HG02763 (cell line): Measurements from ENCODE around the gene IGFBP2.

Experiments
- ATAC-seq: cut with Tn5 transposase; IDR thresholded peaks from one replicate; pipeline ENCODE4 v1.9.1; 2021; ENCODE audit warnings: mild to moderate bottlenecking, moderate library complexity; ENCODE audit not compliant: unreplicated experiment

IGFBP2 gene

DNA sequence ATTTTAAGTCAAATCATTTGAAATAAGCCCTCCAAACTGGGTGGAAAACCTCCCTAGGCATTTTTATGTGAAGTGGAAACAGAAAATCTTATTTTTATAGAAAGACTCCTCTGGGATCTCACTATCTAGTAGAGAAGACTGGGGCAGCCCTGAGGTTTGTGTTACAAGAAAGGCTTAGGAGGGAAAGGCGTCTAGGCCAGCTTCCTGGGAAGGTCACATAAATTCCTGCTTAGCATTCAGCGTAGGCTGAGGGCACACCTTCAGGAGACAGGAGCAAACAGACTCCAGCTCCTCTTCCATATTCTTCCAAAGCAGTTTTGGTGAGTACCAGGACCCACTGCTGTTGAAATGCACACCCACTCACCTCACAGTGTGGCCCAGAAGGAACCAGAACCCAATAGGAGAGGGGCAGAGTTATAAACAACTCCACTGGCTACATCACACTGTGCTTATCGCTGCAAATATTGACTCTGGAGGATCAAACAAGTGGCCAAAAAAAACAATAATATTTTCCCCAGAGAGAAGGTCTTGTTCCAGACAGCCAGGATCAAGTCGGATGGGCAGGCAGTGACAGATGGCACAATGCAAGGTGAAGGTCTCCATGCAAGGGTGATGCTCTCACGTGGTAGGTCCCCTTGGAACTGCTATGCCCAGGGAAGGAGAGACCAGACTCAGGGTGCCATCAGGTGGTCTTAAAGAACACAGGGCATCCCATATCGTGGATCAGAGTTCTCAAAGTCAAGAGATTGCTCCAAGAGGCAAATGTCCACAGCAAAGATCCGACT is 17.7 kb upstream of the IGFBP2 start:
- ATAC-seq, result no peak

DNA sequence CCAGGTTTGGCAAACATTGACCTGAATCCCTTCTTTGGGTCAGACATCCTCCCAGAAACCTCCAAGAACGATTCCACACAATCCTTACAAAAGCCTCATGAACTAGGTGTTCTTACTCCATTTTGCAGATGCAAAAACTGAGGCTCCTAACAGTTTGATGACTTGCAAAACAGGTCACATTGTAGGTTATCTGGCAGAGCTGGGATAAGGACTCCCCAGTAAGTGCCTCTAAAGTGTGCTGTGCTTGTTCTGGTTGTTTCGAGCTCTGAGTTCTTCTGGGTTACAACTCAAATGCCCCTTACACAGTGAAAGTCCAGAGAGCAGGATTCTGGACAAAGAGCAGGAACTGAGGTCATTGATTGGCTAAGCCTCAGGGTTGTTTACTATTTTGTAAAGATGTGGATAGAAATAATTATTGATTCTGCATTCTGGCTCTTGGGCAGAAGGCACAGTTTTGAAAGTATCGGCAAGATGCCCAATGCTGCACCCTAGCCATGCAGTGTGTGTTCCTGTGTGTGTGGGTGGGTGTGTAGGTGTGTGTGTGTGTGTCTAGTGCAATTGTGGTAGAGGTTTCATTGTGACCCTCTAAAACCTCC is 17.0 kb upstream of the IGFBP2 start:
- ATAC-seq, result no peak

DNA sequence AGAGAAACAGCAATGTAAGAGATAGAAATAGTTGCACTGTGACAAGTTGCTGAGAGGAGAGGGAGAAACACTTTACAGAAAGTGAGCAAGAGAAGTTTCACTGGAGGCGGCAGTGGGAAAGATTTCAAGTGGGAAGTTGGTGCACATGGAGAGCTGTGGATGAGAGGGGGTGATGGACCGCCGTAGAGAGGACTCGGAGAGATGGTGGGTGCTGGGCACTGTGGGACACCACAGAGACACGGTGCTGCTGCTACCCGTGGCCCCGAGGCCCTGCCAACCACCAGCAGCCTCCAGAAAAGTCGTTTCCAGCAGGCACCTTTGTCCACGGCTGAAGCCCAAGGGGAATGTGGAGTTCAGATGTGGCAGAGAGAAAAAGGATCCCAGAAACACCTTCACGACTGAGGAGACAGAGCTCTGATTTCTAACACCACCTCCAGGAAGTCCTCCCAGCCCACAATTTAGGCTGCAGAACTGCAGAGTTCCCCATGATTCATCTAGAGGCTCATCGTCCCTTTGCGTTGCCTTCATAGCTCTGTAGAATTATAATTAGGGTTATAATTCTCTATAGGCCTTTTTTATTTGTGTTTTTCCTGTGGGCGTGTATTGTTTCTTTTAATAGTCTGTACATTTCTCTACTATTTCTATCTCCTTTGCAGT is 15.9 kb upstream of the IGFBP2 start:
- no peak for ATAC-seq

DNA sequence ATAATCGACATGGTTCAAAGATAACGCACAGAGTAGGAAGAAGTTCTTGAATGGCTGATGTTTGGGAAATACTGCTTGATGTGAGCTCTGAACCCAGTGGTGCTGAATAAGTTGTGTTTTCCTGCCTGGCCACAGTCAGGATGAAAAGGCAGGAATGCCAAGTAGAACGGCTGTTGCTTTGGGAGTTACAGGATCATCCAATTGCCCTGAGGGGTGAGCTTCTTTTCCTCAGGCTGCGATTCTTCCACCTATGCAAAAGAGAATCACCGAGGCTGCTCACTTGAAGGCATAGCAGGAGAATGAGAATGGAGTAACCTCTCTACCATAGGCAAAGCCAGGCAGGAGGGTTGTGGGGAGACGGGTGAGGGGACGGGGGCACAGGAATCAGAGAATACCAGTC is 14.4 kb upstream of the IGFBP2 start:
- no peak for ATAC-seq

DNA sequence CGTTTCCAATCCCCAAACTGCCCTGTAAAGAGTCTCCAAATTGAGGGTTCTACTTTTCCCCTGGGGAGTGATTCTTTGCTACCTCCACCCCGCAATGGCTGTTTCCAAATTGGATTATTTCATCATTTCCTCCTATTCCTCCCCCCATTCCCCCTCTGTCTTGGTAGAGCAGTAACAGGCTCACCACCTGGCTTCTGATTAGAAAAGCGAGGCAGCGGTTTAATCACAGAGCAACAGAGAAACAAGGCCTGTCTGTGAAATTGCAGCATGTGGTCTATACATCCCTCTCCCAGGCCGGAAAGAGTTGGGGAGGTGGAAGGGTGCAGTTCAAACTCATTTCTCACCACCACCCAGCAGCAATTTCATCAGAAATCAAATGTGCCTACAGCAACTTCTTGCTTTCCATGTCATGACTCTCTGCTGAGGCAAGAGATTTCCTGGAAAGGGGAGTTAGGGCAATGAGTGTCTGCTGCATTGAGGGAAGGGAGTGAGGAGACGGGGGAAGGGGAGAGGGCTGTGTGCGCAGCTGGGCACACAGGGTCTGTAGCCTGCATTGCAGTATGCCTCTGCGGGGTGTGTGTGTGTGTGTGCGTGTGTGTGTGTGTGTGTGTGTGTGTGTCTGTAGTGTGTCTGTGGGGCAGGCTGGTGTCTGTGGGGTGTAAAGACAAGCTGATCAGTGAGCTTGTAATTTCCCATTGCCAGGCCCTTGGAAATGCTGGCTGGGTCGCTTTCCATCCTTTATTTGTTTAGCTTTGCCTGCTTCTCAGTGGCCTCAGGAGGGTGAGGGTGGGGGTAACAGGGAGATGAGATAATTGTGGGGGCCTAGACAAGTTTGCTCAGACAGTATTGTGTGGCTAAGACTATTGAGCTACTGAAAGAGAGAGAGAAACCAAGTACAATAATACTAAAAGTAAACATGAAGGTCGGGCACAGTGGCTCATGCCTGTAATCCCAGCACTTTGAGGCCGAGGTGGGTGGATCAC is 13.5 kb upstream of the IGFBP2 start:
- no peak for ATAC-seq

DNA sequence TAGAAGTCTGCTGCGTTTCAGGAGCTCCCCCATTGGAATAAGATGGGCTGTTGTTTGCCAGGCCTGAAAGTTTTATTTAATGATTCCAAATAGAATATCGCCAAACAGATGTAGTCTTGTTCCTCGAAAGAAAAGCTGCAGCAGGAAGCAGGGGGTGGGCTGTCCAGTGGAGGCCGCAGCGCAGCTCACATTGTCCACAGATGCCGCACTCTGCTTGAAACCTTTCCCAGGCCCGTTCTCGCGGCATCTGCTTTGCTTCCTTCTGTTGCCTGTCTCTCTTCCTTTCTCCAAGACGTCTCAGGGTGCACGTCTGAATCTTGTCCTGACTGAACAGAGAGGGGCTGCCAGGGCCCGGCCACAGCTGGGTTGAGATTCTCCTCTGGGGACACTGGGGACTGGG is 12.4 kb upstream of the IGFBP2 start:
- no peak for ATAC-seq

DNA sequence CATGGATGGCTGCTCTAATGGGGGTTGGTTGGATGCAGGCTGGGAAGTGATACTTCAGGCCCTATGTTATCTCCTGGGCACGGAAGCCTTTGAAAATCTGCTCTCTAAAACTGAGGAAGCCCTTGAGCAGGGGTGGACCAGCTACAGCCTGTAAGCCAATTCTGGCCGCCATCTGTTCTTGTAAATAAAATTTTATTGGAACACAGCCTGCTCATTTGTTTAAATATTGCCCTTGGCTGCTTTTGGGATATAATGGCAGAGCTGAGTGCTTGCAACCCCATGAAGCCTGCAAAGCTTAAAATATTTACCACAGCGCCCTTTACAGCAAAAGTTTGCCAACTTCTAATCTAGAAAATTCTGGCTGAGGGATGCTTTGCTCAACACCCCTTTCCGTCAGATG is 11.9 kb upstream of the IGFBP2 start:
- no peak for ATAC-seq

DNA sequence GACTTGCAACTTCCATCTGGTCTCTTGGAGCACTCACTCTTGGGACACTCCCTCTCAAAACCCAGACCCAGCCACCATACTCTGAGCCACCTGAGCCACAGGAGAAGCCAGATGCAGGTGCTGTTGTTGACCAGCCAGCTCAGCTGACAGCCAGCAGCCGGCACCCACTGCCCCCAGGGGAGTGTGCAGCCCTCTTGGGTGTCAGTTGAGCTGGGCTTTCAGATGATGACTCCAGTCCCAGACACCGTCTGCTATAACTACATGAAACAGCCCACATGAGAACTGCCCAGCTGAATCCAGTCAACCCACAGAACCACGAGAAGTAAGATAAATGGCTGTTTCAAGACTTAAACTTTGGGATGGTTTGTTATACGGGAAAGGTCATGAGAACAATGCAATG is 10.7 kb upstream of the IGFBP2 start:
- ATAC-seq, result no peak

DNA sequence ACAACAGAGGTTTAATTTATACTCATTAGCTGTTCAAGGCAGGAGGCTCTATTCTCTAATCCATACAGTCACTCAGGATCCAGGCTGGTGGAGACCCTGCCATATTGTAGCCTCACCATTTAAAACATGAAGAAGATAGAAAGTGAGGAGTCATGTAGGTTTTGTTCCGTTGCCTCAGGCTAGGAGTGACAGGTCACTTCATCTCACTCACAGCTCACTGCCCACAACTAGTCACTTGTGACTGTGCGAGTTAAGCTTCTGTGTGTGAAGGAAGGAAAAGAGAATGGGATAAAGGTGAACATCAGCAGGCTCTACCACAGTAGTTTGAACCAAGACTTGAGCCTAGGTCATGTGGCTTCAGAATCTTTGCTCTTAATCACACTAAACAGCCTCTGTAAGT is 9.0 kb upstream of the IGFBP2 start:
- ATAC-seq, result no peak

DNA sequence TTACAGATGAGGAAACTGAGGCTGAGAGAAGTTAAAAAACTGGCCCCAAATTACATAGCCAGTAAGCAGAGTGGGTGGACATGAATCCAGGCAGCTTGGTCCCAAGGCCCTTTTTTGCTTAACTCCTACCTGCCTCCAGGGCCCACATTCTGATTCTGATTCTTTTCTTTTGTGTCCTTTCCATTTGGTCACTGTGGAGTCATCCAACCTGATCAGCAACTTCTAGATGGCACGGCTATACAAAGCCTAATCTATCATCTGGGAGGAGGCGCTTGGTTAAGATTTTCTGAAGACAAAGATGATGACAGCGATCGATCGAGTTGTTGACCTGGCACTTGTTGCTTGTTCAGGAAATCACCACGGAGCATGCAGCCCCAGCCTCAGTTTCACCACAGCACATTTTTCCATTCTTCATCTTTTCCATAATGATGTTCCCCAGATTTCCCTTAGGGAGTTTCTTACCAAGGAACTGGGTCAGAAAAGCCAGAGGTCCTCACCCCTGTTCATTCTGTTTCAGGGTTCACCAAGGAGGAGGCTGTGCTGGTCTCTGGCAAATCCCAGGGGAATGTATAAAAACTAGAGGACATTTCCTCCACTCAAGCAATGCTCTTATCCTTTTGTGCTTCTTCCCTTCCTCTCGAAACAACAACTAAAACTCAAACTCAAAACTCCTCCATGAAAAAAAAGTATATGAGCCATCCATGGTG is 6.9 kb upstream of the IGFBP2 start:
- ATAC-seq, result no peak

DNA sequence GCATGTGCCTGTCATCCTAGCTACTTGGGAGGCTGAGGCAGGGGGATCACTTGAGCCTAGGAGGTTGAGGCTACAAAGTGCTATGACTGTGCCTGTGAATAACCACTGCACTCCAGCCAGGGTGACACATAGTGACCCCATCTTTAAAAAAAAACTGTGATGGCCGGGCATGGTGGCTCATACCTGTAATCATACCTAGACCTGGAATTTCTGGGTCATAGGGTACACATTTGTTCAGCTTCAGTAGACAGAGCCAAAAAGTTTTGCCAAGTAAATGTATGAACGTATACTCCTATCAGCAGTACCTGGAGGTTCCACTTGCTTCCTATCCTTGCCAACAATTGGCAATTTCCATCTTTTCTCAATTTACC is 6.4 kb upstream of the IGFBP2 start:
- ATAC-seq, result no peak

DNA sequence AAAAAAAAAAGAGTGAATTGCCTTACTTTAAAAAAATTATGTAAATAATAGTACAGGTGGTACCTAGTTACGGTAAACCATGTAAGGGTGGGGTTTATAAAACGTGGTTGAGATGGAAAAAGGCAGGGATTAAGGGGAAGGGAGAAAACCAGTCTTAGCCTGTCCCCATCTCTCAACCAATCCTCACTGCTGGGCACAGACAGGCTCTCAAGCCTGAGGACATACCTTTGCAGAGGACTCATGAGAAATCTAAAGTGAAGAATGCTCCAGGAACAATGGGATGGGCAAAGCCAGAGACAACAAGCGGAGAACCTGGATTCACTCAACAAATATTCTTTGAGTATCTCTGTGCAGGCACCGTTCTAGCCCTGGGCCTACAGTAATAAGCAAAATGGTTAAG is 3.4 kb upstream of the IGFBP2 start:
- ATAC-seq, result no peak

DNA sequence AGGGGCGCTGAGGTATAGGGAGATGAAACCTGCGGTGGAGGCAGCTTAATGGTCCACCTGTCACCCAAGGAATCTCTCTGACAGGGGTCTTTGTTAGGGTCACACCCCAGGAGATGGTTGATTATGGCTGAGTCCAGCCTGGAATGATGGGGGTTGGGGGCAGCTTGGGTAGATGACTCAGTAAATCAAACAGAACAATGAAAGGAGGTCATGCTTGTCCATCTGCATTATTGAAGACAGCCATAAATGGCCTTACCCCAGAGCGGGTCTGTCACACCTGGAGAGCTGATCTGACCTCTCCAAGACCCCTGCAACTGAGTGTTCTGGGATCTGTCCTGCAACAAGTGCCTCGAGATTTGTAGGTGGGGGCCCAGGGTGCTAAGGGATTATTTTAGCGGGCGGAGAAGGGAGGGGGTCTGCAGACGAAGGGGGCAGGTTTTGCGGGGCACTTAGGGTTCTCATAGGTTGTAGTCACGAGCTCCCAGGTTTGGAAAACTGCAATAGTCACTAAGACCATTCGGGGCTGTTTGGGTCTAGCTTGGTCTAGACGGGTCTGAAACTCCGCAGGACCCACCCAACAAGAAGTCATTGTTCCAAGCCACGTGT is 771 bp upstream of the IGFBP2 start:
- ATAC-seq, result no peak

DNA sequence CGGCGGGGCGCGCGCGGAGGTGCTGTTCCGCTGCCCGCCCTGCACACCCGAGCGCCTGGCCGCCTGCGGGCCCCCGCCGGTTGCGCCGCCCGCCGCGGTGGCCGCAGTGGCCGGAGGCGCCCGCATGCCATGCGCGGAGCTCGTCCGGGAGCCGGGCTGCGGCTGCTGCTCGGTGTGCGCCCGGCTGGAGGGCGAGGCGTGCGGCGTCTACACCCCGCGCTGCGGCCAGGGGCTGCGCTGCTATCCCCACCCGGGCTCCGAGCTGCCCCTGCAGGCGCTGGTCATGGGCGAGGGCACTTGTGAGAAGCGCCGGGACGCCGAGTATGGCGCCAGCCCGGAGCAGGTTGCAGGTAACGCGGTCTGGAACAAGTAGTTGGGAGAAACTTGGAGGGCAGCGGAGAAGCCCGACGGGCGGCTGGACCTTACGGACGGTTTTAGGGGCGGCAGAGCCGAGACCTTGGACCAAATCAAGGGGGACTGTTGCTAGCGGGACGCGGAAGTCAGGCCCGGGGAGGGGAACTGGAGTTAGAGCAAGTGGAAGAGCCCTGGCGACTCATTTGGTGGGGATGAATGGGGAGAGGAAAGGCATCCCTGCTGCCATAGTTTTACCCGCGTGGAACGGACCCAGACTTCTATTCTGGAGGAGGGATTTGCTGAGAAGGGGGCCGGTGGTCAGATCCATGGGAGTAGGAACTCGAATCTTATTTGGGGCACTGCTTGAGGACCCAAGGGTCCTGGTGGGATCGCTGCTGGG is 573 bp downstream of the IGFBP2 start:
- ATAC-seq, result no peak

DNA sequence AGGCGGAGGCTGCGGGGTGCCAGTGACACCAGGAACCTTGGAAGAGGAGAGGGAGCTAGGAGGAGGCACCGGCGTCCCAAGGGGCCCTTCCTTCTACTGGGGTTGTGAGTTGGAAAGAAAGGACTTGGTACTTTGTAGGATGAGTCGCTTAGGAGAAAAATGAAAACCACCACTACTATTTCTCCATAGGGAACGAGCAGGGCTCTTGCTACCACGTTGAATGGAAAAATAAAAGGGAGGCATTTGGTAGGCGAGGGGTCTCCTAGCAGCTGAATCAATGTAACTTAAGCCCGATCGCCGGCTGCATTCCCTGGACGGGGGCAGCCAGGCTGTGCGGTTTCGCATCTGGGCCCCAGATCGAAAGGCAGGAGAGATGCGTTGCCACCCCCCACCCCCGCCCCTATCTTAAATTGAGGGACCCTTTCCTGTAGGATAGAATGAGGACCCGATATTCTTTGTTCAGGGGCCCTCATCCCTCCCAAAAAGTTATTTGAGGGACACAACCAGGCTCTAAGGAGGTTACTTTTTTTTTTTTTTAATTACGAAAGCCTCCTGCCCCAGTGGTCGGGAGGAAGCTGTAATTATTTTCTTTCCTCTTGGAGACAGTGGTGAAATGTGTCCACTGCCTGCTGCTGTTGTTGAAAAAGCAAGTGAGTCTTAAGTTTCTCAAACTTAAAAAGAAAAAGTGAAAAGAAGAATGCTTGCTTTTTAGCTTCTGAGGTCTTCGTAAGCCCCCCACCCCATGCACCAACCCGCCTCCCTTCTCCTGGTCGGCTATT is 1.3 kb downstream of the IGFBP2 start:
- ATAC-seq, result no peak

DNA sequence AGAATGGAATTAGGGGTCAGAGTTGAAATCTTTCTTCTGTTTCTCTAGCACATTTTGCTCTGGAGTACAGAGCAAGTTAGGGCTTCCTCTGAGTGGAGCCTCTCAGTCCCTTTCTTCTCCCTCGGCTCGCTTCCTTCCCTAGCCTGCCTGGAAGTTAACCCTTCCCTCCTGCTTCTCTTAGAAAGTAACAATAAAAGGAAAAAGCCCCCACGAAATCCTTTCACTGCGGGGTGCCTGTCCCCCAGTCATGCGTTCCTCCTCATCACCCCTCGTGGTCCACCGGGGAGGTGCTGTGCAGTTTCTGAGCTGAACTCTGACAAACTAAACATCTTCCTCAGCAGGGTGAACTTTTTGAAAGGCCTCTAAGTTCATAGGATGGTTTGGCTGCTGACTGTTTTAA is 2.0 kb downstream of the IGFBP2 start:
- no peak for ATAC-seq

DNA sequence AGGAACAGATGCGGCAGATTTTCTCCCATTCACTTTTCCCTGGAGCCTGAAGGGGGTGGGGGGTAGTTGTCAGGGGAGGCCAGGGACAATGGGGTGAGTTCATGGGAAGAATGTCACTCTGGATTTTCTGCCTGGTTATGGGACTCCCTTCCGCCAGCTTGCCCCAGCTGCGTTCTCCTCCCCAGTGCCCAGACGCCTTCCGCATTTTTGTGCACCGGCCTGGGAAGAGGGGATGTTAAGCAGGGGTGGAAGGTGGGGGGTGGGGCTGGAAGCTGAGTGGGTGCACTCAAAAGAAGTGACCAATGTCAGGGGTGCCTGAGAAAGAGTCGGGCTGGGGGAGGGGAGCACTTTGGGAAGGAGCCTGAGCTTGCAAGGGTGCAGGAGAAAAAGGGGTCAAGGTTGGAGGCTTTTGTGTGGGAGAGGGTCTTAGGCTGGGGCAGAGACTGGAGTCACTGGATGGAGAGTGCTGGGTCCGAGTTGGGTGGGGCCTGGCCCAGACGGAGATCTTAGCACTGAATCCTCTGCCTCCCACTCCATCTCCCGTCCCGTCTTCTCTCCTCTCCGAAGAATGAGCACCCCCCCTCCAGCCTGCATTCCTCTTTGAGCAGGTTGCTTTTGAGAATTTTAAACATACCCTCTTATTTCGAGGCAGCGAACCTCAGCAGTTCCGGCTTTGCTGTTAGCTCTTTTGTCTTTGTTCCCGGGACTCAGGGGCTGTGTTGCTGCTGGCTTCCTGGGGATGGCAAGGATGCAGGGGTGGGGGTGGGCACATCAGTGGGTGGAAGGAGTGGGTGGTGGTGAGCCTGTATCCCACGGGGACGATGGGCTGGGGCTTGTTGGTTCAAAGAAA is 2.7 kb downstream of the IGFBP2 start:
- no peak for ATAC-seq
